HepG2 (cell line): Measurements from ENCODE around the gene FUCA2. TPM values are rescaled to one million over a fixed set of nuclear protein-coding genes. Genes with fewer than 3 reads are reported as not detected.

Experiments
- FLYWCH1 ChIP-seq: sonication (generic); formaldehyde crosslinking; IDR thresholded peaks from 2 replicates; pipeline ENCODE4 v1.8.1; 2023; ENCODE audit warnings: mild to moderate bottlenecking, missing genetic modification reagents
- FOXM1 ChIP-seq: sonication (generic); formaldehyde crosslinking; IDR thresholded peaks from 2 replicates; pipeline ENCODE4 v1.5.0; 2020; ENCODE audit warnings: missing genetic modification reagents
- HOXA9 ChIP-seq: sonication (generic); formaldehyde crosslinking; IDR thresholded peaks from 2 replicates; pipeline ENCODE4 v1.8.1; 2022; ENCODE audit warnings: missing genetic modification reagents, mild to moderate bottlenecking, moderate library complexity, borderline replicate concordance
- MED1 ChIP-seq: sonication (generic); formaldehyde crosslinking; IDR thresholded peaks from 2 replicates; pipeline ENCODE4 v1.4.0; 2020; ENCODE audit warnings: missing genetic modification reagents
- NCOA2 ChIP-seq: sonication (generic); formaldehyde crosslinking; IDR thresholded peaks from 2 replicates; pipeline ENCODE4 v1.8.0; 2022; ENCODE audit warnings: inconsistent platforms
- NFRKB ChIP-seq: fragments of 450-650 bp; IDR thresholded peaks from 2 replicates; pipeline ENCODE4 v1.6.1; 2017
- SOX6 ChIP-seq, 2 experiments: fragments of 450-650 bp in 1 of 2; sonication (generic) in 1 of 2; formaldehyde crosslinking in 1 of 2; IDR thresholded peaks; 2 replicates each; pipeline versions ENCODE4 v1.4.0 to v1.6.1; 2017 to 2020; ENCODE audit warnings: antibody characterized with exemption in 1 of 2, mild to moderate bottlenecking in 1 of 2, missing genetic modification reagents in 1 of 2
- TBX2 ChIP-seq: sonication (generic); formaldehyde crosslinking; IDR thresholded peaks from 2 replicates; pipeline ENCODE4 v1.5.0; 2020; ENCODE audit warnings: missing genetic modification reagents, mild to moderate bottlenecking, borderline replicate concordance
- ZFP62 ChIP-seq: sonication (generic); formaldehyde crosslinking; IDR thresholded peaks from 2 replicates; pipeline ENCODE4 v1.4.0; 2020; ENCODE audit warnings: missing genetic modification reagents
- ZKSCAN5 ChIP-seq: sonication (generic); formaldehyde crosslinking; IDR thresholded peaks from 2 replicates; pipeline ENCODE4 v1.5.1; 2020; ENCODE audit warnings: mild to moderate bottlenecking, missing genetic modification reagents
- ZNF260 ChIP-seq: sonication (generic); formaldehyde crosslinking; IDR thresholded peaks from 2 replicates; pipeline ENCODE4 v1.4.0; 2020; ENCODE audit warnings: missing genetic modification reagents, low read depth, mild to moderate bottlenecking, borderline replicate concordance
- ZNF33A ChIP-seq: sonication (generic); formaldehyde crosslinking; IDR thresholded peaks from 2 replicates; pipeline ENCODE4 v1.5.1; 2020; ENCODE audit warnings: missing genetic modification reagents, mild to moderate bottlenecking, moderate library complexity, borderline replicate concordance
- ZNF552 ChIP-seq: sonication (generic); formaldehyde crosslinking; IDR thresholded peaks from 2 replicates; pipeline ENCODE4 v1.9.0; 2022; ENCODE audit warnings: missing genetic modification reagents, mild to moderate bottlenecking, borderline replicate concordance
- ZNF878 ChIP-seq: sonication (generic); formaldehyde crosslinking; IDR thresholded peaks from 2 replicates; pipeline ENCODE4 v1.8.1; 2023; ENCODE audit warnings: mild to moderate bottlenecking, missing genetic modification reagents, moderate library complexity
- polyA plus RNA-seq, 8 experiments: library from polyadenylated mRNA; depleted of rRNA in 3 of 8; stranded (reverse) in 7 of 8; unstranded in 1 of 8; fragments of >200 nt; fragmentation: Illumina TruSeq in 4 of 8; extraction: Trizol in 4 of 8; gene quantifications; 2 replicates each; pipeline versions ENCODE4 v1.2.1 to v1.2.3, GENCODE V29; 2011 to 2016; ENCODE audit warnings: low read depth in 4 of 8, missing spikeins in 1 of 8, mixed read lengths in 1 of 8; ENCODE audit not compliant: insufficient read depth in 1 of 8
- total RNA-seq, 5 experiments: library from RNA; depleted of rRNA; stranded (reverse); fragments of >200 nt; fragmentation: Illumina TruSeq; extraction: Trizol; gene quantifications; 2 replicates each; pipeline ENCODE4 v1.2.3, GENCODE V29; 2016; ENCODE audit warnings: low read depth in 1 of 5
- TF ChIP-seq, protein P1 (sequence below): sonication (generic); formaldehyde crosslinking; IDR thresholded peaks from 2 replicates; pipeline ENCODE4 v1.4.0; 2020; ENCODE audit warnings: missing genetic modification reagents
- TF ChIP-seq, protein P2 (sequence below): IDR thresholded peaks from 2 replicates; pipeline ENCODE4 v1.6.1; 2016; ENCODE audit warnings: low read depth
- TF ChIP-seq, protein P3 (sequence below), 2 experiments: sonication (generic) in 1 of 2; formaldehyde crosslinking in 1 of 2; IDR thresholded peaks; 2 replicates each; pipeline versions ENCODE4 v1.6.1 to v1.9.0; 2014 to 2022; ENCODE audit warnings: antibody characterized with exemption in 1 of 2, borderline replicate concordance in 1 of 2, inconsistent platforms in 1 of 2, low read depth in 1 of 2, missing genetic modification reagents in 1 of 2
- TF ChIP-seq, protein P4 (sequence below): sonication (generic); formaldehyde crosslinking; IDR thresholded peaks from 2 replicates; pipeline ENCODE4 v1.5.1; 2020; ENCODE audit warnings: mild to moderate bottlenecking, missing genetic modification reagents, moderate library complexity

The FUCA2 gene
- total and polyA plus RNA-seq, 2 of the 13 experiments (the other 11 are each of a cell fraction or from before 2014, with no cell fraction given) = 87.4 to 144 TPM

DNA sequence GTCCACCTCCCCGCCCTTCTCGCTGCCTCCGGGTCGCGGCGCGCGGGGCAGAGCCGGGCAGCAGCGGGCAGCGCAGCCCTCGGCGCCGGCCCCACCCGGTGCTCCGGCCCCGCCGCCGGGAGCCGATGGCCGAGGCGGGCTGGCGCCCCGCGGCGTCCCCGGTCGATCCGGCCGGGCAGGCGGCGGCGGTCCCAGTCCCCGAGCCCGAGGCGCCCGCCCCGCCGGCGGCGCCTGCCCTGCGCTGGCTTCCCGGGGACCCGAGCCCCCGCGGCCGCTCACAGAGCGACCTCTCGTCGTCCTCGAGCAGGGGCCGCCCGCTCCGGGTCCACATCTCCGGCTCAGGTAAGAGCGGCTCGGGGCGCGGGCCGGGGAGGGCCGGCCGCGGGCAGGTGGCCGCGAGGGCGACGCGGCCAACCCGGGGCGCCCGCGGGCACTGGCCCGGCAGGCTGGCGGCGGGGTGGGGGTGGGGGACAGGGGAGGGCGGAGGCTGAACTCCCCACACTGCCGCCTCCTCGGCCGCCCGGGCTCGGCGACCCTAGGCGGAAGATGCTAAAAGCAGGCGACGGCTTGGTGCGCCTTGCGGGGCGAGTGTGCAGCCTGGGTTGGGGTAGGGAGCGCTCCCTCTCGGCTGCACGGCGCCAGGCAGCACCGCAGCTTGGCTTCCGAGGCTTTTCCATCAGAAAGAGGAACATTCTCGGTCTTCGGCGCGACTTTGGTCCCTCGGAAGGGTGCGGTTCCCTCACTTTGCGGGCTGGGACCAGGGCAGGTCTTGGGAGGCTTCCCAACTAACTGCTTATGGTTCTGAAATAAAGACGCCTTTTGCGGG, 25.6 kb upstream of the FUCA2 start (continued):
- TF ChIP-seq NCOA2 (CRISPR knock-in tag) (no peak), ZNF878 (CRISPR knock-in tag) (no peak), ZNF552 (CRISPR knock-in tag) (no peak), MED1 (no peak; the same call in 1 of the 2 replicates), SOX6 (IDR thresholded peaks at IDR 0.05) (no peak), SOX6 (CRISPR knock-in tag; IDR thresholded peaks at IDR 0.05) (no peak), ZNF33A (no peak), FLYWCH1 (CRISPR knock-in tag) (no peak), ZFP62 (no peak), FOXM1 (CRISPR knock-in tag) (no peak), HOXA9 (CRISPR knock-in tag) (no peak), ZNF260 (CRISPR knock-in tag) (no peak), ZKSCAN5 (CRISPR knock-in tag) (no peak), TBX2 (peak; percentile 52; the same call in 1 of the 2 replicates), NFRKB (no peak)
- TF ChIP-seq, protein P1, sequence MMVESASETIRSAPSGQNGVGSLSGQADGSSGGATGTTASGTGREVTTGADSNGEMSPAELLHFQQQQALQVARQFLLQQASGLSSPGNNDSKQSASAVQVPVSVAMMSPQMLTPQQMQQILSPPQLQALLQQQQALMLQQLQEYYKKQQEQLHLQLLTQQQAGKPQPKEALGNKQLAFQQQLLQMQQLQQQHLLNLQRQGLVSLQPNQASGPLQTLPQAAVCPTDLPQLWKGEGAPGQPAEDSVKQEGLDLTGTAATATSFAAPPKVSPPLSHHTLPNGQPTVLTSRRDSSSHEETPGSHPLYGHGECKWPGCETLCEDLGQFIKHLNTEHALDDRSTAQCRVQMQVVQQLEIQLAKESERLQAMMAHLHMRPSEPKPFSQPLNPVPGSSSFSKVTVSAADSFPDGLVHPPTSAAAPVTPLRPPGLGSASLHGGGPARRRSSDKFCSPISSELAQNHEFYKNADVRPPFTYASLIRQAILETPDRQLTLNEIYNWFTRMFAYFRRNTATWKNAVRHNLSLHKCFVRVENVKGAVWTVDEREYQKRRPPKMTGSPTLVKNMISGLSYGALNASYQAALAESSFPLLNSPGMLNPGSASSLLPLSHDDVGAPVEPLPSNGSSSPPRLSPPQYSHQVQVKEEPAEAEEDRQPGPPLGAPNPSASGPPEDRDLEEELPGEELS (CRISPR knock-in tag) = no peak
- TF ChIP-seq, protein P2, sequence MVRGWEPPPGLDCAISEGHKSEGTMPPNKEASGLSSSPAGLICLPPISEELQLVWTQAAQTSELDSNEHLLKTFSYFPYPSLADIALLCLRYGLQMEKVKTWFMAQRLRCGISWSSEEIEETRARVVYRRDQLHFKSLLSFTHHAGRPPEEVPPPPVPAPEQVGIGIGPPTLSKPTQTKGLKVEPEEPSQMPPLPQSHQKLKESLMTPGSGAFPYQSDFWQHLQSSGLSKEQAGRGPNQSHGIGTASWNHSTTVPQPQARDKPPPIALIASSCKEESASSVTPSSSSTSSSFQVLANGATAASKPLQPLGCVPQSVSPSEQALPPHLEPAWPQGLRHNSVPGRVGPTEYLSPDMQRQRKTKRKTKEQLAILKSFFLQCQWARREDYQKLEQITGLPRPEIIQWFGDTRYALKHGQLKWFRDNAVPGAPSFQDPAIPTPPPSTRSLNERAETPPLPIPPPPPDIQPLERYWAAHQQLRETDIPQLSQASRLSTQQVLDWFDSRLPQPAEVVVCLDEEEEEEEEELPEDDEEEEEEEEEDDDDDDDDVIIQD = no peak
- TF ChIP-seq, protein P3, sequence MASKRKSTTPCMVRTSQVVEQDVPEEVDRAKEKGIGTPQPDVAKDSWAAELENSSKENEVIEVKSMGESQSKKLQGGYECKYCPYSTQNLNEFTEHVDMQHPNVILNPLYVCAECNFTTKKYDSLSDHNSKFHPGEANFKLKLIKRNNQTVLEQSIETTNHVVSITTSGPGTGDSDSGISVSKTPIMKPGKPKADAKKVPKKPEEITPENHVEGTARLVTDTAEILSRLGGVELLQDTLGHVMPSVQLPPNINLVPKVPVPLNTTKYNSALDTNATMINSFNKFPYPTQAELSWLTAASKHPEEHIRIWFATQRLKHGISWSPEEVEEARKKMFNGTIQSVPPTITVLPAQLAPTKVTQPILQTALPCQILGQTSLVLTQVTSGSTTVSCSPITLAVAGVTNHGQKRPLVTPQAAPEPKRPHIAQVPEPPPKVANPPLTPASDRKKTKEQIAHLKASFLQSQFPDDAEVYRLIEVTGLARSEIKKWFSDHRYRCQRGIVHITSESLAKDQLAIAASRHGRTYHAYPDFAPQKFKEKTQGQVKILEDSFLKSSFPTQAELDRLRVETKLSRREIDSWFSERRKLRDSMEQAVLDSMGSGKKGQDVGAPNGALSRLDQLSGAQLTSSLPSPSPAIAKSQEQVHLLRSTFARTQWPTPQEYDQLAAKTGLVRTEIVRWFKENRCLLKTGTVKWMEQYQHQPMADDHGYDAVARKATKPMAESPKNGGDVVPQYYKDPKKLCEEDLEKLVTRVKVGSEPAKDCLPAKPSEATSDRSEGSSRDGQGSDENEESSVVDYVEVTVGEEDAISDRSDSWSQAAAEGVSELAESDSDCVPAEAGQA (IDR thresholded peaks at IDR 0.05; ENCODE audit: low read depth) = no peak
- TF ChIP-seq, protein P3 (CRISPR knock-in tag; IDR thresholded peaks at IDR 0.05; ENCODE audit: borderline replicate concordance) = no peak
- TF ChIP-seq, protein P4, sequence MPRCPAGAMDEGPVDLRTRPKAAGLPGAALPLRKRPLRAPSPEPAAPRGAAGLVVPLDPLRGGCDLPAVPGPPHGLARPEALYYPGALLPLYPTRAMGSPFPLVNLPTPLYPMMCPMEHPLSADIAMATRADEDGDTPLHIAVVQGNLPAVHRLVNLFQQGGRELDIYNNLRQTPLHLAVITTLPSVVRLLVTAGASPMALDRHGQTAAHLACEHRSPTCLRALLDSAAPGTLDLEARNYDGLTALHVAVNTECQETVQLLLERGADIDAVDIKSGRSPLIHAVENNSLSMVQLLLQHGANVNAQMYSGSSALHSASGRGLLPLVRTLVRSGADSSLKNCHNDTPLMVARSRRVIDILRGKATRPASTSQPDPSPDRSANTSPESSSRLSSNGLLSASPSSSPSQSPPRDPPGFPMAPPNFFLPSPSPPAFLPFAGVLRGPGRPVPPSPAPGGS (CRISPR knock-in tag) = no peak
